ENCODE results near the gene RPUSD3.

Gene RPUSD3

GRCh38 chr3:9831253-9831652 lies 12.6 kb downstream of the RPUSD3 start:
- DNase-seq (ENCODE audit: low read depth), result no peak

- DNase-seq (ENCODE audit: low read depth), result no peak
Observed at GRCh38 chr3:9828801-9829755, 14.7 kb downstream of the RPUSD3 start.

GRCh38 chr3:9826815-9827573 lies 16.8 kb downstream of the RPUSD3 start:
- no peak for DNase-seq (ENCODE audit: low read depth)

GRCh38 chr3:9825451-9826040 lies 18.3 kb downstream of the RPUSD3 start:
- DNase-seq (ENCODE audit: low read depth), result no peak

GRCh38 chr3:9820946-9821345 lies 22.9 kb downstream of the RPUSD3 start:
- no peak for DNase-seq (ENCODE audit: low read depth)

- DNase-seq (ENCODE audit: low read depth), result no peak
Observed at GRCh38 chr3:9820543-9820942, 23.3 kb downstream of the RPUSD3 start.

- DNase-seq (ENCODE audit: low read depth), result no peak
Observed at GRCh38 chr3:9818666-9819335, 25.0 kb downstream of the RPUSD3 start.

GRCh38 chr3:9817436-9817835 lies 26.4 kb downstream of the RPUSD3 start:
- DNase-seq (ENCODE audit: low read depth), result no peak

GRCh38 chr3:9815986-9816385 lies 27.8 kb downstream of the RPUSD3 start:
- no peak for DNase-seq (ENCODE audit: low read depth)

- no peak for DNase-seq (ENCODE audit: low read depth)
Observed at GRCh38 chr3:9812870-9813483, 30.8 kb downstream of the RPUSD3 start.

GRCh38 chr3:9810846-9811245 lies 33.0 kb downstream of the RPUSD3 start:
- no peak for DNase-seq (ENCODE audit: low read depth)

- DNase-seq (ENCODE audit: low read depth), result no peak
Observed at GRCh38 chr3:9810433-9810770, 33.4 kb downstream of the RPUSD3 start.

GRCh38 chr3:9809615-9810432 lies 34.0 kb downstream of the RPUSD3 start, which contains the start of gene TTLL3:
Gene TTLL3 (plus strand): TSS chr3:9810262. CDS start chr3:9810662, 400 bp downstream.
- peak; percentile 39 for DNase-seq (ENCODE audit: low read depth)

- no peak for DNase-seq (ENCODE audit: low read depth)
Observed at GRCh38 chr3:9809239-9809614, 34.6 kb downstream of the RPUSD3 start.

- DNase-seq (ENCODE audit: low read depth), result no peak
Observed at GRCh38 chr3:9808345-9809037, 35.3 kb downstream of the RPUSD3 start.

GRCh38 chr3:9807981-9808344 lies 35.8 kb downstream of the RPUSD3 start:
- DNase-seq (ENCODE audit: low read depth), result no peak

GRCh38 chr3:9806688-9807589 lies 36.9 kb downstream of the RPUSD3 start:
- no peak for DNase-seq (ENCODE audit: low read depth)

GRCh38 chr3:9806137-9806536 lies 37.7 kb downstream of the RPUSD3 start:
- no peak for DNase-seq (ENCODE audit: low read depth)

- DNase-seq (ENCODE audit: low read depth), result no peak
Observed at GRCh38 chr3:9804996-9805395, 38.8 kb downstream of the RPUSD3 start.
